Cardiac atrium fibroblast (primary cell): ENCODE measurements around the gene TNIP3. TPM values are rescaled to one million over a fixed set of nuclear protein-coding genes. Genes with fewer than 3 reads are reported as not detected.

Experiments used
- total RNA-seq: library from RNA; depleted of rRNA; stranded (reverse); fragments of >200 nt; gene quantifications from 2 replicates; pipeline ENCODE4 v1.2.3, GENCODE V29; 2015

TNIP3 gene, protein sequence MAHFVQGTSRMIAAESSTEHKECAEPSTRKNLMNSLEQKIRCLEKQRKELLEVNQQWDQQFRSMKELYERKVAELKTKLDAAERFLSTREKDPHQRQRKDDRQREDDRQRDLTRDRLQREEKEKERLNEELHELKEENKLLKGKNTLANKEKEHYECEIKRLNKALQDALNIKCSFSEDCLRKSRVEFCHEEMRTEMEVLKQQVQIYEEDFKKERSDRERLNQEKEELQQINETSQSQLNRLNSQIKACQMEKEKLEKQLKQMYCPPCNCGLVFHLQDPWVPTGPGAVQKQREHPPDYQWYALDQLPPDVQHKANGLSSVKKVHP
- total RNA-seq = 0.72 and 0.81 TPM in 2 replicates

DNA sequence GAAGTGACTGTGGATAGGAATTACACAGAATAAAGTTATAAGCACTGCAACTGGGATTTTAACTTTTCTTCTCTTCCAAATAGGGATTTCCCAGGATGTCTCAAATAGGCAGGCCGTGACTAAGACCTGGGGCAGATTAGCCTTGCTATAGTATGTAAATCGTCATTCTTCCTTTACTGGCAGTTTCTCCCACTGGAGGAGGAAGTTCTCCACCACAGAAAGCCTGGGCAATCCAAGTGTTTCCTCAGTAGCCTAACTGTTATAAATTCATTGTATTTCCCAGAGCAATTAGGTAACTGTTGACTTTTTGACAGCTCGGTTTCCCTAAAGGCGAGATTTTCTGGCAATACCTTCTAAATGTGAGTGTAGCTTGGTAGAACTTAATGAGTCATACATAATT is at the start of gene TNIP3:
Gene TNIP3, minus strand, starts transcription at position 31 of the 400 bp plus-strand sequence. CDS start 196 bp downstream, outside the sequence.

Other genes with a start within 250 kb of the TNIP3 start
- gene PRDM5, start 241.6 kb downstream of the TNIP3 start, total RNA-seq = 3.8 and 7.6 TPM in 2 replicates
- under 0.01 and 0.16 TPM in 2 replicates for gene NDNF, start 91.8 kb downstream of the TNIP3 start, total RNA-seq
- gene QRFPR, start 216.7 kb upstream of the TNIP3 start, total RNA-seq = not detected in 2 replicates